Smooth muscle cell (in vitro differentiated cells): ENCODE results near the gene GALC. TPM values are rescaled to one million over a fixed set of nuclear protein-coding genes. Genes with fewer than 3 reads are reported as not detected.

ENCODE experiments used
- DNase-seq: peaks from one replicate; lab custom pipeline; 2025; ENCODE audit not compliant: unreplicated experiment; lab: John Stamatoyannopoulos, UW
- H2AFZ ChIP-seq: fragments of 200-600 bp; sonication (generic); 2 replicates; pipeline ENCODE4 v1.6.0; 2016; ENCODE audit warnings: antibody characterized with exemption, low read depth, mild to moderate bottlenecking
- H3F3A ChIP-seq: fragments of 200-600 bp; sonication (generic); 2 replicates; pipeline ENCODE4 v1.6.0; 2017; ENCODE audit warnings: antibody characterized with exemption, low read depth
- H3K27ac ChIP-seq: fragments of 200-600 bp; sonication (generic); 2 replicates; pipeline ENCODE4 v1.5.1; 2016; ENCODE audit warnings: low read depth, mild to moderate bottlenecking
- H3K27me3 ChIP-seq: fragments of 200-600 bp; sonication (generic); 2 replicates; pipeline ENCODE4 v1.6.1; 2016; ENCODE audit warnings: low read depth, mild to moderate bottlenecking
- H3K36me3 ChIP-seq: fragments of 200-600 bp; sonication (generic); 2 replicates; pipeline ENCODE4 v1.5.1; 2016; ENCODE audit warnings: low read depth
- H3K4me1 ChIP-seq: fragments of 200-600 bp; sonication (generic); 2 replicates; pipeline ENCODE4 v1.5.1; 2016; ENCODE audit warnings: low read depth
- H3K4me2 ChIP-seq: fragments of 200-600 bp; sonication (generic); 2 replicates; pipeline ENCODE4 v1.6.0; 2016; ENCODE audit warnings: mild to moderate bottlenecking
- H3K4me3 ChIP-seq: fragments of 200-600 bp; sonication (generic); 2 replicates; pipeline ENCODE4 v1.5.1; 2016; ENCODE audit warnings: mild to moderate bottlenecking
- H3K79me2 ChIP-seq: fragments of 200-600 bp; sonication (generic); 2 replicates; pipeline ENCODE4 v1.6.0; 2016; ENCODE audit warnings: low read depth, mild to moderate bottlenecking
- H3K9ac ChIP-seq: fragments of 200-600 bp; sonication (generic); 2 replicates; pipeline ENCODE4 v1.6.0; 2016; ENCODE audit warnings: low read depth
- H3K9me3 ChIP-seq: fragments of 200-600 bp; sonication (generic); replicated peaks from 2 replicates; pipeline ENCODE4 v1.5.1; 2016; ENCODE audit warnings: low read depth
- H4K20me1 ChIP-seq: fragments of 200-600 bp; sonication (generic); 2 replicates; pipeline ENCODE4 v1.6.0; 2016; ENCODE audit warnings: low read depth
- CTCF ChIP-seq: fragments of 200-600 bp; sonication (generic); IDR thresholded peaks from 2 replicates; pipeline ENCODE4 v1.5.1; 2017; ENCODE audit warnings: borderline replicate concordance, mild to moderate bottlenecking, antibody characterized with exemption; ENCODE audit not compliant: insufficient read depth, poor library complexity, severe bottlenecking
- WGBS: methylation state at CpG from one replicate; pipeline ENCODE4 v1.1.7; 2016; ENCODE audit warnings: low lambda C conversion rate; 5-methylcytosine and 5-hydroxymethylcytosine counted together
- polyA plus RNA-seq: library from polyadenylated mRNA; unstranded; fragments of >200 nt; fragmentation: Nextera tagmentation; extraction: Ambion mirVana; gene quantifications from 2 replicates; pipeline ENCODE4 v1.2.1, GENCODE V29; 2016
- total RNA-seq: library from RNA; depleted of rRNA; stranded (reverse); fragments of >200 nt; gene quantifications from 2 replicates; pipeline ENCODE4 v1.2.3, GENCODE V29; 2014

Gene GALC
- total and polyA plus RNA-seq, 2 experiments from 2014 or later: 18.6 to 31.0 TPM

DNA sequence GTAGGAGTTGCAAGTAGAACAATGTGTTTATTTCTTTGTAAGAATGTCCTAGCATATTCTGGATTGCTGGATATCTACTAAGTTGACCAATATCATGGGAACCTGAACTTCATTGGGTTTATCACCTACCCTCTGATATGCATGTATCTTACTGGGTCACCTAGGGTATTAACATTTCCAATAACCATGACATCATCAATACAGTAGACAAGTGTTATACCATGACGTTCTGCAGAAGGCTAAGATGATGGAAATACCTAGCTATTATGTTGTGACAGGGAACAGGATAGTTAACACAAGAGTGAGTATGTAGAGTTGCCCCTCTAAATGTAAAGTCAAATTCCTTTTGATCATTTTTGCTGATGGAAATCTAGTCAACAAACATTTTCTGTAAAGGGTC is 37.9 kb upstream of the GALC start:
- Histone ChIP-seq H3K27ac (no peak overlapping the region), H4K20me1 (no peaks in the 10 kb centered on the region), H3K36me3 (no peaks in the 10 kb centered on the region), H3K9me3 (no peaks in the 10 kb centered on the region), H3K79me2 (no peaks in the 10 kb centered on the region), H3F3A (no peaks in the 10 kb centered on the region), H3K27me3 (no peaks in the 10 kb centered on the region), H3K4me1 (no peaks in the 10 kb centered on the region), H3K4me3 (no peak overlapping the region), H3K4me2 (no peak overlapping the region), H2AFZ (no peak overlapping the region), H3K9ac (no peak overlapping the region)
- TF ChIP-seq CTCF: no peak
- WGBS: 82% methylated on average over 1 of the region's 1 CpG
- no peak for DNase-seq

DNA sequence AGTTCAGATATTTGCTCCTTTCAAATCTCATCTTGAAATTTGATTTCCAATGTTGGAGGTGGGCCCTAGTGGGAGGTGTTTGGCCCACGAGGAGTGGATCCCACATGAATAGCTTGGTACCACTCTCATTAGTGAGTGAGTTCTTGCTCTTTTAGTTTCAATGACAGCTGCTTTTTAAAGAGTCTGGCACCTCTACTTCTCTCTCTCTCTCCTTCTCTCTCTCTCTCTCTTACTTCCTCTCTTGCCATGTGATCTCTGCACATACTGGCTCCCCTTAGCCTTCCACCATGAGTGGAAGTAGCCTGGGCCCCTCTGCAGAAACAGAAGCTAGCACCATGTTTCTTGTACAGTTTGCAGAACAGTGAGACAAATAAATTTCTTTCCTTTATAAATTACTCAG is 37.1 kb upstream of the GALC start:
- DNase-seq: no peak
- Histone ChIP-seq H3K4me2 (no peak overlapping the region), H3F3A (no peaks in the 10 kb centered on the region), H2AFZ (no peak overlapping the region), H3K9ac (no peak overlapping the region), H3K4me1 (no peaks in the 10 kb centered on the region), H3K36me3 (no peaks in the 10 kb centered on the region), H3K27me3 (no peaks in the 10 kb centered on the region), H4K20me1 (no peaks in the 10 kb centered on the region), H3K9me3 (no peaks in the 10 kb centered on the region), H3K4me3 (no peak overlapping the region), H3K27ac (no peak overlapping the region), H3K79me2 (no peaks in the 10 kb centered on the region)
- TF ChIP-seq CTCF: no peak
- 90% methylated on average over 1 of the region's 1 CpG for WGBS

DNA sequence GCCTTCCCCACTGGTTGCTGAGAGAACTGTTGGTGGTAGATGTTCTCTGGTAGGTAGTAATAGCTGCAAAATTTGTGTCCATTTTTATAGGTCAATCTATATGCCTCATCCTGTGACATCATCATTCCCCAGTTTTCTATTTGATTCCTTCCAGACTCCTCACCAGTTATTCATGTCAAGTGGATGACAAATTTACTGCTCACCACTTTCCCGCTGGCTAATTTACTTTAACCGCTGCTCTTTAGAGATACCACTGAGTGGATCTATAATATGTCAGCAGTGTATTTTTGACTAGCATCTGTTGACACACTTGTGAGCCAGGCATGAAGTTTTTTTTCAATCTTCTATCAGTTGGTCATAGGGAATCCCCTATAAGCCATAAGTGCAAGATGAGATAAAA is 36.5 kb upstream of the GALC start:
- DNase-seq: no peak
- Histone ChIP-seq H3K27me3 (no peaks in the 10 kb centered on the region), H2AFZ (no peak overlapping the region), H4K20me1 (no peaks in the 10 kb centered on the region), H3K9me3 (no peaks in the 10 kb centered on the region), H3K36me3 (no peaks in the 10 kb centered on the region), H3K9ac (no peak overlapping the region), H3K4me1 (peaks cover 2% of the 10 kb centered on the region), H3K27ac (no peak overlapping the region), H3K4me2 (no peak overlapping the region), H3K4me3 (no peak overlapping the region), H3K79me2 (no peaks in the 10 kb centered on the region), H3F3A (no peaks in the 10 kb centered on the region)
- no peak for TF ChIP-seq CTCF
- 57% methylated on average over 2 of the region's 2 CpGs for WGBS

- 61% methylated on average over 2 of the region's 2 CpGs for WGBS
- no peak overlapping the region for H2AFZ ChIP-seq
- no peak overlapping the region for H3K4me2 ChIP-seq
- H3K27ac ChIP-seq: no peak overlapping the region
- H3K4me3 ChIP-seq: no peak overlapping the region
- DNase-seq: no peak
- no peaks in the 10 kb centered on the region for H4K20me1 ChIP-seq
- no peaks in the 10 kb centered on the region for H3K36me3 ChIP-seq
- H3K9me3 ChIP-seq: no peaks in the 10 kb centered on the region
- TF ChIP-seq CTCF: no peak
- peaks cover 15% of the 10 kb centered on the region for H3K4me1 ChIP-seq
- H3F3A ChIP-seq: no peaks in the 10 kb centered on the region
- H3K9ac ChIP-seq: no peak overlapping the region
- no peaks in the 10 kb centered on the region for H3K79me2 ChIP-seq
- H3K27me3 ChIP-seq: no peaks in the 10 kb centered on the region
Measured at GRCh38 chr14:88026890-88027289, 33.9 kb upstream of the GALC start.
